H9 (cell line): Measurements from ENCODE around the gene LSM2. TPM values are rescaled to one million over a fixed set of nuclear protein-coding genes. Genes with fewer than 3 reads are reported as not detected.

Source experiments
- DNase-seq: peaks from one replicate; pipeline ENCODE4 v3.0.0-alpha.2; 2017
- H2AFZ ChIP-seq: one replicate; pipeline ENCODE4 v1.6.1; 2013; ENCODE audit warnings: mild to moderate bottlenecking, low read length, control low read depth, moderate library complexity
- H2AK5ac ChIP-seq: 2 replicates; pipeline ENCODE4 v1.6.1; 2013; ENCODE audit warnings: low read length, control low read depth, mixed read lengths; ENCODE audit not compliant: insufficient read length
- H2BK120ac ChIP-seq: one replicate; pipeline ENCODE4 v1.6.1; 2013; ENCODE audit warnings: low read depth, mild to moderate bottlenecking, low read length, control low read depth, inconsistent platforms; ENCODE audit not compliant: poor library complexity, severe bottlenecking
- H2BK12ac ChIP-seq: 2 replicates; pipeline ENCODE4 v1.6.1; 2013; ENCODE audit warnings: low read length, control low read depth, mixed read lengths, low read depth; ENCODE audit not compliant: insufficient read length
- H2BK15ac ChIP-seq: 2 replicates; pipeline ENCODE4 v1.6.1; 2013; ENCODE audit warnings: low read depth, low read length, control low read depth
- H2BK20ac ChIP-seq: one replicate; pipeline ENCODE4 v1.6.1; 2013; ENCODE audit warnings: low read depth, mild to moderate bottlenecking, low read length, control low read depth, inconsistent platforms; ENCODE audit not compliant: poor library complexity, severe bottlenecking
- H2BK5ac ChIP-seq: 2 replicates; pipeline ENCODE4 v1.6.1; 2013; ENCODE audit warnings: low read length, control low read depth, mixed read lengths; ENCODE audit not compliant: insufficient read length
- H3K14ac ChIP-seq: 2 replicates; pipeline ENCODE4 v1.6.1; 2013; ENCODE audit warnings: low read length, control low read depth; ENCODE audit not compliant: insufficient read depth
- H3K18ac ChIP-seq: 2 replicates; pipeline ENCODE4 v1.6.1; 2013; ENCODE audit warnings: low read depth, mild to moderate bottlenecking, mixed read lengths, low read length, control low read depth; ENCODE audit not compliant: insufficient read length
- H3K23ac ChIP-seq: 2 replicates; pipeline ENCODE4 v1.6.1; 2013; ENCODE audit warnings: low read length, control low read depth, mixed read lengths, low read depth; ENCODE audit not compliant: insufficient read length
- H3K23me2 ChIP-seq: 2 replicates; pipeline ENCODE4 v1.6.1; 2013; ENCODE audit warnings: low read depth, mild to moderate bottlenecking, mixed read lengths, low read length, control low read depth; ENCODE audit not compliant: insufficient read length, poor library complexity, severe bottlenecking
- H3K27ac ChIP-seq: 2 replicates; pipeline ENCODE4 v1.5.1; 2013; ENCODE audit warnings: low read length, control low read depth, mixed read lengths, low read depth; ENCODE audit not compliant: insufficient read length
- H3K27me3 ChIP-seq: 2 replicates; pipeline ENCODE4 v1.6.1; 2013; ENCODE audit warnings: low read length, control low read depth, inconsistent platforms; ENCODE audit not compliant: insufficient read depth
- H3K4ac ChIP-seq: 2 replicates; pipeline ENCODE4 v1.6.1; 2013; ENCODE audit warnings: low read depth, mild to moderate bottlenecking, control low read depth, inconsistent platforms, low read length, moderate library complexity
- H3K4me1 ChIP-seq: 2 replicates; pipeline ENCODE4 v1.6.1; 2013; ENCODE audit warnings: low read length, control low read depth, inconsistent platforms; ENCODE audit not compliant: insufficient read depth
- H3K4me2 ChIP-seq: 2 replicates; pipeline ENCODE4 v1.6.1; 2013; ENCODE audit warnings: low read length, control low read depth, mixed read lengths; ENCODE audit not compliant: insufficient read length, insufficient read depth
- H3K56ac ChIP-seq: 2 replicates; pipeline ENCODE4 v1.6.1; 2013; ENCODE audit warnings: low read depth, mild to moderate bottlenecking, mixed read lengths, low read length, control low read depth; ENCODE audit not compliant: insufficient read length
- H3K79me1 ChIP-seq: 2 replicates; pipeline ENCODE4 v1.6.1; 2013; ENCODE audit warnings: low read depth, mild to moderate bottlenecking, moderate library complexity, low read length, control low read depth, inconsistent platforms; ENCODE audit not compliant: insufficient read depth, poor library complexity, severe bottlenecking
- H3K79me2 ChIP-seq: 2 replicates; pipeline ENCODE4 v1.6.1; 2013; ENCODE audit warnings: low read length, control low read depth, inconsistent platforms; ENCODE audit not compliant: insufficient read depth
- H3K9ac ChIP-seq: 2 replicates; pipeline ENCODE4 v1.6.1; 2013; ENCODE audit warnings: low read length, control low read depth, mixed read lengths; ENCODE audit not compliant: insufficient read length; ENCODE audit errors: extremely low read depth
- H3K9me3 ChIP-seq: one replicate; pipeline ENCODE4 v1.6.1; 2013; ENCODE audit warnings: low read depth, low read length, inconsistent platforms; ENCODE audit not compliant: control insufficient read depth
- H3T11ph ChIP-seq: one replicate; pipeline ENCODE4 v1.6.1; 2013; ENCODE audit warnings: mild to moderate bottlenecking, low read length, control low read depth, inconsistent platforms
- H4K20me1 ChIP-seq: one replicate; pipeline ENCODE4 v1.6.1; 2013; ENCODE audit not compliant: control insufficient read depth, insufficient read length, insufficient read depth
- H4K5ac ChIP-seq: 2 replicates; pipeline ENCODE4 v1.6.1; 2013; ENCODE audit warnings: low read depth, mild to moderate bottlenecking, mixed read lengths, low read length, control low read depth; ENCODE audit not compliant: insufficient read length
- H4K8ac ChIP-seq: replicated peaks from 2 replicates; pipeline ENCODE4 v1.6.1; 2013; ENCODE audit warnings: low read length, control low read depth, mixed read lengths, low read depth; ENCODE audit not compliant: insufficient read length
- H4K91ac ChIP-seq: 2 replicates; pipeline ENCODE4 v1.6.1; 2013; ENCODE audit warnings: low read depth, mild to moderate bottlenecking, moderate library complexity, mixed read lengths, low read length, control low read depth; ENCODE audit not compliant: insufficient read length
- H3K27ac Mint-ChIP-seq, 3 experiments: 2 replicates in 2 of 3; 3 replicates in 1 of 3; pipeline ENCODE4 v1.8.0; 2020 to 2021; ENCODE audit warnings: mixed read lengths in 3 of 3, mild to moderate bottlenecking in 1 of 3, moderate library complexity in 1 of 3
- H3K27me3 Mint-ChIP-seq: 2 replicates; pipeline ENCODE4 v1.8.0; 2021; ENCODE audit warnings: low read depth, mild to moderate bottlenecking, moderate library complexity, mixed read lengths
- H3K36me3 Mint-ChIP-seq, 3 experiments: 2 replicates in 2 of 3; 3 replicates in 1 of 3; pipeline ENCODE4 v1.8.0; 2020 to 2021; ENCODE audit warnings: low read depth in 3 of 3, mixed read lengths in 3 of 3; ENCODE audit not compliant: insufficient read depth in 1 of 3
- H3K4me1 Mint-ChIP-seq, 2 experiments: 2 replicates each; pipeline ENCODE4 v1.8.0; 2020; ENCODE audit warnings: mixed read lengths in 2 of 2
- H3K4me3 Mint-ChIP-seq, 2 experiments: 2 replicates in 1 of 2; 3 replicates in 1 of 2; pipeline ENCODE4 v1.8.0; 2020 to 2021; ENCODE audit warnings: mild to moderate bottlenecking in 2 of 2, mixed read lengths in 2 of 2, moderate library complexity in 1 of 2
- H3K9me3 Mint-ChIP-seq, 2 experiments: 2 replicates in 1 of 2; 3 replicates in 1 of 2; pipeline ENCODE4 v1.8.0; 2020; ENCODE audit warnings: mild to moderate bottlenecking in 2 of 2, mixed read lengths in 2 of 2, moderate library complexity in 1 of 2
- CTCF ChIP-seq: fragments of 200-600 bp; sonication (generic); conservative IDR thresholded peaks from 3 replicates; pipeline ENCODE4 v1.8.0; 2021; ENCODE audit warnings: antibody characterized with exemption, mild to moderate bottlenecking
- WGBS: extraction: QIAGEN DNeasy Blood & Tissue Kit; methylation state at CpG from one replicate; pipeline ENCODE4 v1.1.7; 2013; ENCODE audit warnings: missing lambda C conversion rate, low lambda C conversion rate, mixed read lengths; ENCODE audit not compliant: insufficient read length; ENCODE audit errors: extremely low coverage; 5-methylcytosine and 5-hydroxymethylcytosine counted together
- total RNA-seq: library from RNA; stranded (reverse); gene quantifications from 2 replicates; pipeline ENCODE4 v1.2.1, GENCODE V29; 2021

Gene LSM2
- total RNA-seq, 1 experiment from 2014 or later, result 123 TPM

- H3K4me1 ChIP-seq, result no peaks in the 10 kb centered on the region
- H2AK5ac ChIP-seq, result no peak overlapping the region
- H3K36me3 Mint-ChIP-seq, result peaks cover 13 to 37% (median 29%) of the 10 kb centered on the region in 3 experiments
- no peak overlapping the region for H2BK5ac ChIP-seq
- H2BK120ac ChIP-seq, result no peak overlapping the region
- no peaks in the 10 kb centered on the region for H3K79me1 ChIP-seq
- no peak overlapping the region for H4K5ac ChIP-seq
- no peak overlapping the region for H2AFZ ChIP-seq
- no peaks in the 10 kb centered on the region for H3K79me2 ChIP-seq
- no peaks in the 10 kb centered on the region for H4K20me1 ChIP-seq
- no peaks in the 10 kb centered on the region for H3K23me2 ChIP-seq
- TF ChIP-seq CTCF, result no peak
- H3K27me3 ChIP-seq, result no peaks in the 10 kb centered on the region
- H3K9me3 Mint-ChIP-seq, result no peaks in the 10 kb centered on the region; a peak in 1 of 5 replicates
- H3K4me1 Mint-ChIP-seq, result peaks cover 23 to 27% of the 10 kb centered on the region in 2 experiments
- H3T11ph ChIP-seq, result no peak overlapping the region
- no peak for DNase-seq
- H3K18ac ChIP-seq, result no peak overlapping the region
- no peak overlapping the region for H3K4me2 ChIP-seq
- no peaks in the 10 kb centered on the region; the same call in 1 of the 2 replicates for H3K27me3 Mint-ChIP-seq
- H3K27ac Mint-ChIP-seq, result peak overlapping the region in 2 of 3 experiments; percentile 37 to 76; a peak in 2 of 7 replicates
- no peak overlapping the region for H2BK12ac ChIP-seq
- H2BK20ac ChIP-seq, result no peak overlapping the region
- H3K4ac ChIP-seq, result no peak overlapping the region
- no peak overlapping the region for H4K8ac ChIP-seq
- no peak overlapping the region for H3K9ac ChIP-seq
- no CpG with 5 or more reads among the region's 4 CpGs for WGBS
- H4K91ac ChIP-seq, result no peak overlapping the region
- H3K56ac ChIP-seq, result no peak overlapping the region
- no peak overlapping the region for H3K4me3 Mint-ChIP-seq
- no peak overlapping the region for H2BK15ac ChIP-seq
- H3K14ac ChIP-seq, result no peak overlapping the region
- no peak overlapping the region for H3K27ac ChIP-seq
- no peaks in the 10 kb centered on the region for H3K9me3 ChIP-seq
- no peak overlapping the region for H3K23ac ChIP-seq
These were observed 42.6 kb downstream of the LSM2 start for GRCh38 chr6:31764198-31764597.
